DOHH2 (cell line): ENCODE data around the gene MACF1.
"Not testable (repeated sequence)": the region's sequence is repeated elsewhere in the genome, so short reads cannot be mapped to it uniquely, and the experiment has no call there.

Experiments used
- CTCF ChIP-seq: fragments of 200-600 bp; sonication (generic); IDR thresholded peaks from one replicate; pipeline ENCODE4 v1.5.1; 2014; ENCODE audit warnings: antibody characterized with exemption, mild to moderate bottlenecking, low read depth, low read length; ENCODE audit not compliant: poor library complexity, severe bottlenecking
- EZH2phosphoT487 ChIP-seq: fragments of 200-600 bp; sonication (generic); IDR thresholded peaks from 2 replicates; pipeline ENCODE4 v1.6.1; 2017; ENCODE audit warnings: borderline replicate concordance, mild to moderate bottlenecking, antibody characterized with exemption, low read length, moderate library complexity, mixed read lengths

GRCh38 chr1:39493043-39493810 lies 288.7 kb downstream of the MACF1 start:
- not testable (repeated sequence) for TF ChIP-seq EZH2phosphoT487, CTCF
